ENCODE measurements around the gene INTS4.

- TF ChIP-seq GTF2F1 (IDR thresholded peaks at IDR 0.05; ENCODE audit: borderline replicate concordance, low read depth, low read length) (no peak), CTCF (IDR thresholded peaks at IDR 0.05; ENCODE audit: control extremely low read depth in 1 of 3, insufficient read depth in 1 of 3, low read depth in 1 of 3, low read length in 3 of 3) (no peak), ATF3 (IDR thresholded peaks at IDR 0.05; ENCODE audit: insufficient read depth, low read depth, low read length) (no peak), KDM1A (IDR thresholded peaks at IDR 0.05; ENCODE audit: borderline replicate concordance, low read length) (peak; percentile 70; the same call in 1 of the 2 replicates), MAX (IDR thresholded peaks at IDR 0.05) (no peak), CHD7 (IDR thresholded peaks at IDR 0.05; ENCODE audit: insufficient replicate concordance, low read length) (no peak), BCL11A (IDR thresholded peaks at IDR 0.05; ENCODE audit: low read depth in 2 of 2, low read length in 2 of 2) (no peak), HDAC2 (IDR thresholded peaks at IDR 0.05; ENCODE audit: borderline replicate concordance in 1 of 2, low read depth in 2 of 2, low read length in 2 of 2) (no peak), BACH1 (IDR thresholded peaks at IDR 0.05; ENCODE audit: low read length) (no peak), POLR2A (IDR thresholded peaks at IDR 0.05; ENCODE audit: control extremely low read depth in 1 of 2, low read depth in 2 of 2, low read length in 2 of 2) (no peak), RFX5 (IDR thresholded peaks at IDR 0.05; ENCODE audit: borderline replicate concordance, low read depth, low read length) (no peak)
These were observed 29.0 kb upstream of the INTS4 start for GRCh38 chr11:78023426-78023825.
